Measurements from ENCODE around the gene ST3GAL3. TPM values are rescaled to one million over a fixed set of nuclear protein-coding genes. Genes with fewer than 3 reads are reported as not detected.

Gene ST3GAL3
- total RNA-seq, 4 donors from 2014 or later: 4.4 to 19.0 (median 6.1) TPM

- Histone ChIP-seq H3K4me3 (peak overlapping the region in 3 of 4 donors; percentile 20 to 44 (median 35)), H3K36me3 (no peaks in the 10 kb centered on the region), H3K27me3 (no peaks in the 10 kb centered on the region), H3K27ac (no peak overlapping the region), H3K9me3 (no peaks in the 10 kb centered on the region), H3K4me1 (peaks cover 3 to 31% (median 12%) of the 10 kb centered on the region in 4 donors)
- TF ChIP-seq CTCF (IDR thresholded peaks at IDR 0.05): no peak
- TF ChIP-seq POLR2A (IDR thresholded peaks at IDR 0.05): no peak
- no peak for DNase-seq
Observed at GRCh38 chr1:43932786-43933385, 225.6 kb downstream of the ST3GAL3 start.

GRCh38 chr1:43933386-43934100, 226.2 kb downstream of the ST3GAL3 start, which contains the start of gene ARTN:
TSS of gene ARTN (plus strand) at chr1:43933801. CDS start at chr1:43935657, 1,856 bp downstream.
- Histone ChIP-seq H3K36me3 (no peaks in the 10 kb centered on the region), H3K9me3 (no peaks in the 10 kb centered on the region), H3K27me3 (no peaks in the 10 kb centered on the region), H3K4me3 (peak within 1 kb of the TSS in 3 of 4 donors; percentile 20 to 44 (median 35)), H3K27ac (no peak within 1 kb of the TSS), H3K4me1 (peaks cover 3 to 31% (median 12%) of the 10 kb centered on the region in 4 donors)
- DNase-seq: peak in 1 of 3 donors; percentile 65
- TF ChIP-seq POLR2A (IDR thresholded peaks at IDR 0.05) (no peak), CTCF (IDR thresholded peaks at IDR 0.05) (no peak)

GRCh38 chr1:43934101-43934985, 227.0 kb downstream of the ST3GAL3 start:
- Histone ChIP-seq H3K4me3 (peak overlapping the region in 3 of 4 donors; percentile 20 to 44 (median 35)), H3K27ac (no peak overlapping the region)

GRCh38 chr1:43934986-43935324, 227.6 kb downstream of the ST3GAL3 start:
- H3K9me3 ChIP-seq: no peaks in the 10 kb centered on the region
- DNase-seq: no peak
- no peaks in the 10 kb centered on the region for H3K27me3 ChIP-seq
- no peak overlapping the region for H3K4me3 ChIP-seq
- H3K27ac ChIP-seq: no peak overlapping the region
- peaks cover 3 to 31% (median 12%) of the 10 kb centered on the region in 4 donors for H3K4me1 ChIP-seq
- H3K36me3 ChIP-seq: no peaks in the 10 kb centered on the region
- TF ChIP-seq CTCF (IDR thresholded peaks at IDR 0.05) (no peak), POLR2A (IDR thresholded peaks at IDR 0.05) (no peak)

More at GRCh38 chr1:43934101-43934985, 227.0 kb downstream of the ST3GAL3 start:
- no peaks in the 10 kb centered on the region for H3K36me3 ChIP-seq
- no peaks in the 10 kb centered on the region for H3K27me3 ChIP-seq
- no peak for TF ChIP-seq POLR2A (IDR thresholded peaks at IDR 0.05)
- TF ChIP-seq CTCF (IDR thresholded peaks at IDR 0.05): peak; percentile 68 to 80 (median 75)
- H3K4me1 ChIP-seq: peaks cover 3 to 31% (median 12%) of the 10 kb centered on the region in 4 donors
- DNase-seq: peak; percentile 49 to 83 (median 77)
- H3K9me3 ChIP-seq: no peaks in the 10 kb centered on the region

- no peak for DNase-seq
Observed at GRCh38 chr1:43935711-43936427, 228.5 kb downstream of the ST3GAL3 start.

More at GRCh38 chr1:43935711-43936427, 228.5 kb downstream of the ST3GAL3 start:
- Histone ChIP-seq H3K36me3 (no peaks in the 10 kb centered on the region), H3K4me3 (peak overlapping the region; percentile 18 to 56 (median 49)), H3K4me1 (peaks cover 3 to 31% (median 12%) of the 10 kb centered on the region in 4 donors), H3K9me3 (no peaks in the 10 kb centered on the region), H3K27me3 (no peaks in the 10 kb centered on the region), H3K27ac (no peak overlapping the region)
- TF ChIP-seq POLR2A (IDR thresholded peaks at IDR 0.05): no peak
- no peak for TF ChIP-seq CTCF (IDR thresholded peaks at IDR 0.05)

All from Peyer's patch (tissue), 4 donors.